Stomach (tissue), 9 donors: Measurements from ENCODE around the gene EMC9. TPM values are rescaled to one million over a fixed set of nuclear protein-coding genes. Genes with fewer than 3 reads are reported as not detected.

ENCODE experiments used
- DNase-seq, 2 donors: peaks; one replicate each; pipeline versions ENCODE4 v3.0.0 to v3.0.0-alpha.2; 2013 to 2019
- H3K27ac ChIP-seq, 5 donors: fragments of 200-600 bp in 4 of 5; sonication (generic) in 4 of 5; one replicate each; pipeline ENCODE4 v1.5.1; 2013 to 2019; ENCODE audit warnings: mild to moderate bottlenecking in 1 of 5, moderate library complexity in 1 of 5
- H3K27me3 ChIP-seq, 3 donors: fragments of 200-600 bp; sonication (generic); one replicate each; pipeline ENCODE4 v1.5.1; 2017 to 2019; ENCODE audit warnings: mixed run types in 1 of 3
- H3K36me3 ChIP-seq, 4 donors: fragments of 200-600 bp; sonication (generic); 1 replicate in 3 of 4; 2 replicates in 1 of 4; pipeline ENCODE4 v1.5.1; 2016 to 2019
- H3K4me1 ChIP-seq, 4 donors: fragments of 200-600 bp; sonication (generic); one replicate each; pipeline ENCODE4 v1.5.1; 2016 to 2019
- H3K4me3 ChIP-seq, 4 donors: fragments of 200-600 bp; sonication (generic) in 3 of 4; one replicate each; pipeline ENCODE4 v1.5.1; 2016 to 2019; ENCODE audit warnings: mild to moderate bottlenecking in 1 of 4
- H3K9me3 ChIP-seq, 4 donors: fragments of 200-600 bp; sonication (generic); one replicate each; pipeline ENCODE4 v1.5.1; 2016 to 2019
- EP300 ChIP-seq: sonication (generic); formaldehyde crosslinking; IDR thresholded peaks from one replicate; pipeline ENCODE4 v1.6.1; 2017; ENCODE audit warnings: antibody characterized with exemption
- POLR2A ChIP-seq, 4 donors: fragments of 450-650 bp; IDR thresholded peaks; one replicate each; pipeline ENCODE4 v1.6.1; 2016; ENCODE audit warnings: antibody characterized with exemption in 4 of 4, control low read depth in 2 of 4, mild to moderate bottlenecking in 1 of 4, moderate library complexity in 1 of 4
- POLR2AphosphoS5 ChIP-seq, 3 donors: sonication (generic); formaldehyde crosslinking; IDR thresholded peaks; one replicate each; pipeline ENCODE4 v1.6.1; 2016; ENCODE audit warnings: antibody characterized with exemption in 3 of 3
- WGBS, 5 donors: extraction: QIAGEN DNeasy Blood & Tissue Kit in 3 of 5; methylation state at CpG; one replicate each; pipeline versions ENCODE4 v1.1.5 to v1.1.7; 2013 to 2018; 5-methylcytosine and 5-hydroxymethylcytosine counted together
- intact Hi-C: fragments of 100-400 bp; cut with DNase I; formaldehyde crosslinking; loops from one replicate; pipeline ENCODE4 v1.15.1; 2023; ENCODE audit warnings: low total_unique reads
- polyA plus RNA-seq, 3 donors: library from polyadenylated mRNA; stranded (reverse); fragments of 200-250 nt; gene quantifications; one replicate each; pipeline ENCODE4 v1.2.3, GENCODE V29; 2013
- total RNA-seq, 5 donors: library from RNA; depleted of rRNA; stranded (reverse); fragments of >200 nt; gene quantifications; one replicate each; pipeline versions ENCODE4 v1.1.0 to v1.2.3, GENCODE V29; 2014 to 2016
- TF ChIP-seq, protein P1 (sequence below), 7 experiments: fragments of 450-650 bp in 4 of 7; fragments of 200-600 bp in 3 of 7; sonication (generic) in 3 of 7; IDR thresholded peaks; one replicate each; pipeline ENCODE4 v1.5.1; 2016 to 2019; ENCODE audit warnings: antibody characterized with exemption in 7 of 7, control low read depth in 2 of 7, mild to moderate bottlenecking in 1 of 7
- donor health status: healthy with polysubstance abuse.
- donor health status: Bipolar disorder and iron deficiency.
- donor health status: healthy.

Gene EMC9
- total and polyA plus RNA-seq, 8 donors = 1.3 to 59.6 (median 18.7) TPM

DNA sequence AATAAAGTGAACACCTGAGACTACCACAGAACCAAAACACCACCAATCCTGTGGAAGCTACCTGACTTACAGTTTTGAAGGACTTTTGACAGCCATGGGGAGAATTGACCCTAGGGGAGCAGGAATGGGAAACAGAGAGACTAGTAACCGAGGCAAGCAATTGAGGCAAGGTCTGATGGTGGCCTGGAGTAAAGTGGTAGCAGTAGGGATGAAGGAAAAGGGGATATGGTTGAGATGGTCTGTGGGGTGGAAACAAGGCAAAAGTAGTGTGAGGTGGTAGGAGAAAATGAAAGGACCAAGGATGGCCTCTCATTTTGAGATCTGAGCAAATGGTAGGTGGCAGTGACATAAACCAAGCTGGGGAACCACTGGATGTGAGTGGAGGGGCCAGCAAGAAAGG, 15.4 kb upstream of the EMC9 start:
- H3K36me3 ChIP-seq = peaks cover 49 to 87% (median 83%) of the 10 kb centered on the region in 4 donors
- WGBS, 5 donors = 84 to 94% (median 92%) methylated on average over 1 of the region's 1 CpG
- DNase-seq = no peak
- no peak overlapping the region for H3K4me3 ChIP-seq
- H3K9me3 ChIP-seq = no peaks in the 10 kb centered on the region
- H3K27ac ChIP-seq = no peak overlapping the region
- no peaks in the 10 kb centered on the region for H3K27me3 ChIP-seq
- peaks cover 9 to 15% (median 11%) of the 10 kb centered on the region in 4 donors for H3K4me1 ChIP-seq
- intact Hi-C loops = no loop called here
- TF ChIP-seq, protein P1, sequence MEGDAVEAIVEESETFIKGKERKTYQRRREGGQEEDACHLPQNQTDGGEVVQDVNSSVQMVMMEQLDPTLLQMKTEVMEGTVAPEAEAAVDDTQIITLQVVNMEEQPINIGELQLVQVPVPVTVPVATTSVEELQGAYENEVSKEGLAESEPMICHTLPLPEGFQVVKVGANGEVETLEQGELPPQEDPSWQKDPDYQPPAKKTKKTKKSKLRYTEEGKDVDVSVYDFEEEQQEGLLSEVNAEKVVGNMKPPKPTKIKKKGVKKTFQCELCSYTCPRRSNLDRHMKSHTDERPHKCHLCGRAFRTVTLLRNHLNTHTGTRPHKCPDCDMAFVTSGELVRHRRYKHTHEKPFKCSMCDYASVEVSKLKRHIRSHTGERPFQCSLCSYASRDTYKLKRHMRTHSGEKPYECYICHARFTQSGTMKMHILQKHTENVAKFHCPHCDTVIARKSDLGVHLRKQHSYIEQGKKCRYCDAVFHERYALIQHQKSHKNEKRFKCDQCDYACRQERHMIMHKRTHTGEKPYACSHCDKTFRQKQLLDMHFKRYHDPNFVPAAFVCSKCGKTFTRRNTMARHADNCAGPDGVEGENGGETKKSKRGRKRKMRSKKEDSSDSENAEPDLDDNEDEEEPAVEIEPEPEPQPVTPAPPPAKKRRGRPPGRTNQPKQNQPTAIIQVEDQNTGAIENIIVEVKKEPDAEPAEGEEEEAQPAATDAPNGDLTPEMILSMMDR (IDR thresholded peaks at IDR 0.05) = no peak
- TF ChIP-seq POLR2AphosphoS5 (IDR thresholded peaks at IDR 0.05) = no peak
- no peak for TF ChIP-seq POLR2A (IDR thresholded peaks at IDR 0.05)

DNA sequence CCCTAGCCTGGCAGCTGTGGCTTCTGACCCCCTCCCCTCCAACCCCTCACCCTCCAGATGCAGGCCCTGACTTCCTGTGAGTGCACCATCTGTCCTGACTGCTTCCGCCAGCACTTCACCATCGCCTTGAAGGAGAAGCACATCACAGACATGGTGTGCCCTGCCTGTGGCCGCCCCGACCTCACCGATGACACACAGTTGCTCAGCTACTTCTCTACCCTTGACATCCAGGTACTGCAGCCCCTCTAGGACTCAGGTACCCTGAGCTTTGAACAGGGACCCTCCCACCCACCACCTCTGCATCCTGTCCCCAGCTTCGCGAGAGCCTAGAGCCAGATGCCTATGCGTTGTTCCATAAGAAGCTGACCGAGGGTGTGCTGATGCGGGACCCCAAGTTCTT, 13.7 kb upstream of the EMC9 start:
- Histone ChIP-seq H3K9me3 (no peaks in the 10 kb centered on the region), H3K27me3 (no peaks in the 10 kb centered on the region), H3K36me3 (peaks cover 57 to 98% (median 94%) of the 10 kb centered on the region in 4 donors), H3K4me1 (peaks cover 0 to 9% (median 2%) of the 10 kb centered on the region in 4 donors), H3K27ac (no peak overlapping the region), H3K4me3 (no peak overlapping the region)
- WGBS, 5 donors = 94 to 99% (median 95%) methylated on average over 9 to 10 of the region's 10 CpGs
- no peak for DNase-seq
- intact Hi-C loops = no loop called here
- TF ChIP-seq, protein P1 (IDR thresholded peaks at IDR 0.05) = no peak
- TF ChIP-seq POLR2AphosphoS5 (IDR thresholded peaks at IDR 0.05) (no peak), POLR2A (IDR thresholded peaks at IDR 0.05) (no peak), EP300 (no peak)

DNA sequence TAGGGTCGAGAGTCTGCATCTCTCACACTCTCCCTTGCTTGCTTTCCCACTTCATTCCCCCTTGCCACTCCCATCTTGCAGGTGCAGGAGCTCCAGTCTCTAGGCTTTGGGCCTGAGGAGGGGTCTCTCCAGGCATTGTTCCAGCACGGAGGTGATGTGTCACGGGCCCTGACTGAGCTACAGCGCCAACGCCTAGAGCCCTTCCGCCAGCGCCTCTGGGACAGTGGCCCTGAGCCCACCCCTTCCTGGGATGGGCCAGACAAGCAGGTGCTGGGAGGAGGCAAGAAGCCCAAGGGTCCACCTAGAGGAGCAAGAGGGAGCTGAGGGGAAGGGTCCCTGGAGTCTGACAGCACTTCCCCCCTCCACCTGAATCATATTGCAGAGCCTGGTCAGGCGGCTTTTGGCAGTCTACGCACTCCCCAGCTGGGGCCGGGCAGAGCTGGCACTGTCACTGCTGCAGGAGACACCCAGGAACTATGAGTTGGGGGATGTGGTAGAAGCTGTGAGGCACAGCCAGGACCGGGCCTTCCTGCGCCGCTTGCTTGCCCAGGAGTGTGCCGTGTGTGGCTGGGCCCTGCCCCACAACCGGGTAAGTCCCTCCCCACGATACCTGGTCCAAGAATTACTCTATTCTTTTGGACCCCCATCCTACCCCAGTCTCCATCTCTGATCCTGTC, 10.2 kb upstream of the EMC9 start:
- 92 to 96% (median 94%) methylated on average over 15 to 16 of the region's 16 CpGs for WGBS, 5 donors
- intact Hi-C loops = no loop called here
- Histone ChIP-seq H3K36me3 (peaks cover 40 to 82% (median 79%) of the 10 kb centered on the region in 4 donors), H3K27ac (no peak overlapping the region), H3K4me1 (peaks cover 11 to 31% (median 23%) of the 10 kb centered on the region in 4 donors), H3K4me3 (no peak overlapping the region), H3K27me3 (no peaks in the 10 kb centered on the region), H3K9me3 (no peaks in the 10 kb centered on the region)
- DNase-seq = no peak
- no peak for TF ChIP-seq POLR2A (IDR thresholded peaks at IDR 0.05)
- TF ChIP-seq POLR2AphosphoS5 (IDR thresholded peaks at IDR 0.05) = no peak
- TF ChIP-seq EP300 = no peak
- TF ChIP-seq, protein P1 (IDR thresholded peaks at IDR 0.05) = no peak

DNA sequence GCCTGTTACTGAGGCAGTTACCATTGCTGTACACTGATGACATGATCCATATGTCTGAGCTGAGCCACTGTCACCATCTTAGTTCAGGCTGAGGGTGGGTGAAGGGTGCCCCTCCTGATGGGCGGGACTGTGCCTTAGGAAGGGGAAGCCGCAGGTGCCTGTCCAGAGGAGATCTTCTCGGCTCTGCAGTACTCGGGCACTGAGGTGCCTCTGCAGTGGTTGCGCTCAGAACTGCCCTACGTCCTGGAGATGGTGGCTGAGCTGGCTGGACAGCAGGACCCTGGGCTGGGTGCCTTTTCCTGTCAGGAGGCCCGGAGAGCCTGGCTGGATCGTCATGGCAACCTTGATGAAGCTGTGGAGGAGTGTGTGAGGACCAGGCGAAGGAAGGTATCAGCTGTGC, 9.6 kb upstream of the EMC9 start:
- no peaks in the 10 kb centered on the region for H3K9me3 ChIP-seq
- H3K4me3 ChIP-seq = no peak overlapping the region
- H3K36me3 ChIP-seq = peaks cover 36 to 77% (median 74%) of the 10 kb centered on the region in 4 donors
- H3K27ac ChIP-seq = no peak overlapping the region
- 85 to 91% (median 90%) methylated on average over 8 to 9 of the region's 9 CpGs for WGBS, 5 donors
- peaks cover 14 to 33% (median 27%) of the 10 kb centered on the region in 4 donors for H3K4me1 ChIP-seq
- DNase-seq = no peak
- H3K27me3 ChIP-seq = no peaks in the 10 kb centered on the region
- intact Hi-C loops = no loop called here
- TF ChIP-seq EP300 (no peak), POLR2AphosphoS5 (IDR thresholded peaks at IDR 0.05) (no peak), POLR2A (IDR thresholded peaks at IDR 0.05) (no peak)
- TF ChIP-seq, protein P1 (IDR thresholded peaks at IDR 0.05) = no peak
